ENCODE measurements around the gene AGPAT4. TPM values are rescaled to one million over a fixed set of nuclear protein-coding genes. Genes with fewer than 3 reads are reported as not detected.

The AGPAT4 gene
- total RNA-seq, 1 experiment from 2014 or later, result 0.07 TPM

GRCh38 chr6:161244725-161245124, 29.1 kb downstream of the AGPAT4 start:
- Histone ChIP-seq H3K9me3 (ENCODE audit: insufficient read depth, low read depth) (no peaks in the 10 kb centered on the region), H3K27ac (no peak overlapping the region), H3K4me3 (no peak overlapping the region), H3K4me2 (no peak overlapping the region), H4K20me1 (ENCODE audit: insufficient read depth) (no peaks in the 10 kb centered on the region), H3K36me3 (ENCODE audit: low read depth) (no peaks in the 10 kb centered on the region), H3K4me1 (replicated peaks; ENCODE audit: insufficient read depth) (no peaks in the 10 kb centered on the region), H3F3A (ENCODE audit: insufficient read depth, low read depth) (no peaks in the 10 kb centered on the region), H2AFZ (no peak overlapping the region), H3K79me2 (ENCODE audit: low read depth) (no peaks in the 10 kb centered on the region), H3K9me2 (ENCODE audit: insufficient read depth) (no peaks in the 10 kb centered on the region), H3K27me3 (ENCODE audit: insufficient read depth, low read depth) (peaks cover 45% of the 10 kb centered on the region)
- no peak for DNase-seq
- CTCF ChIA-PET, result no interaction called here
- POLR2A ChIA-PET (ENCODE audit: unreplicated experiment), result no interaction called here
- no peak for TF ChIP-seq CTCF (conservative IDR thresholded peaks at IDR 0.05)
- intact Hi-C loops (cut with micrococcal nuclease; ENCODE audit: unreplicated experiment), result no loop called here
- BruUV-seq (replicated peaks), result no TSS peak

- no peak overlapping the region for H3K27ac ChIP-seq
- TF ChIP-seq CTCF (conservative IDR thresholded peaks at IDR 0.05) (no peak), EZH2 (IDR thresholded peaks at IDR 0.05; ENCODE audit: low read depth) (no peak)
- no peaks in the 10 kb centered on the region for H3F3A ChIP-seq (ENCODE audit: insufficient read depth, low read depth)
- no peak overlapping the region for H3K4me2 ChIP-seq
- POLR2A ChIA-PET (ENCODE audit: unreplicated experiment), result no interaction called here
- H3K4me1 ChIP-seq (replicated peaks; ENCODE audit: insufficient read depth), result no peaks in the 10 kb centered on the region
- no TSS peak for BruUV-seq (replicated peaks)
- peaks cover 50% of the 10 kb centered on the region for H3K27me3 ChIP-seq (ENCODE audit: insufficient read depth, low read depth)
- H3K9me2 ChIP-seq (ENCODE audit: insufficient read depth), result no peaks in the 10 kb centered on the region
- H3K4me3 ChIP-seq, result no peak overlapping the region
- intact Hi-C loops (cut with micrococcal nuclease; ENCODE audit: unreplicated experiment), result no loop called here
- CTCF ChIA-PET, result no interaction called here
- no peak for DNase-seq
- H3K9me3 ChIP-seq (ENCODE audit: insufficient read depth, low read depth), result no peaks in the 10 kb centered on the region
- no peaks in the 10 kb centered on the region for H3K79me2 ChIP-seq (ENCODE audit: low read depth)
- no peak overlapping the region for H2AFZ ChIP-seq
- H4K20me1 ChIP-seq (ENCODE audit: insufficient read depth), result no peaks in the 10 kb centered on the region
- H3K36me3 ChIP-seq (ENCODE audit: low read depth), result no peaks in the 10 kb centered on the region
Measured at GRCh38 chr6:161242779-161243693, 30.8 kb downstream of the AGPAT4 start.

- H3K4me3 ChIP-seq, result no peak overlapping the region
- ChIA-PET CTCF (no interaction called here), POLR2A (ENCODE audit: unreplicated experiment) (no interaction called here)
- no peaks in the 10 kb centered on the region for H3K4me1 ChIP-seq (replicated peaks; ENCODE audit: insufficient read depth)
- H3K27ac ChIP-seq, result no peak overlapping the region
- intact Hi-C loops (cut with micrococcal nuclease; ENCODE audit: unreplicated experiment), result no loop called here
- H3K27me3 ChIP-seq (ENCODE audit: insufficient read depth, low read depth), result peaks cover 50% of the 10 kb centered on the region
- H4K20me1 ChIP-seq (ENCODE audit: insufficient read depth), result no peaks in the 10 kb centered on the region
- no peaks in the 10 kb centered on the region for H3K36me3 ChIP-seq (ENCODE audit: low read depth)
- no peak overlapping the region for H3K4me2 ChIP-seq
- no peak overlapping the region for H2AFZ ChIP-seq
- no peaks in the 10 kb centered on the region for H3K79me2 ChIP-seq (ENCODE audit: low read depth)
- no peak for DNase-seq
- H3F3A ChIP-seq (ENCODE audit: insufficient read depth, low read depth), result no peaks in the 10 kb centered on the region
- no TSS peak for BruUV-seq (replicated peaks)
- no peaks in the 10 kb centered on the region for H3K9me3 ChIP-seq (ENCODE audit: insufficient read depth, low read depth)
- TF ChIP-seq EZH2 (IDR thresholded peaks at IDR 0.05; ENCODE audit: low read depth), result no peak
- TF ChIP-seq CTCF (conservative IDR thresholded peaks at IDR 0.05), result no peak
- H3K9me2 ChIP-seq (ENCODE audit: insufficient read depth), result no peaks in the 10 kb centered on the region
Measured at GRCh38 chr6:161242113-161242512, 31.7 kb downstream of the AGPAT4 start.
